IPS-18a (cell line): ENCODE data around the gene RBMS1.

Experiments used
- H3K27ac ChIP-seq: one replicate; pipeline ENCODE4 v1.5.1; 2013; ENCODE audit warnings: low read length
- H3K27me3 ChIP-seq: one replicate; pipeline ENCODE4 v1.6.1; 2013; ENCODE audit warnings: mild to moderate bottlenecking, low read length; ENCODE audit not compliant: control insufficient read depth, insufficient read depth
- H3K36me3 ChIP-seq: one replicate; pipeline ENCODE4 v1.6.1; 2013; ENCODE audit warnings: low read depth, low read length; ENCODE audit not compliant: control insufficient read depth
- H3K4me1 ChIP-seq: one replicate; pipeline ENCODE4 v1.6.1; 2013; ENCODE audit warnings: low read depth, low read length; ENCODE audit not compliant: control insufficient read depth
- H3K4me3 ChIP-seq: one replicate; pipeline ENCODE4 v1.5.1; 2013; ENCODE audit warnings: low read length
- H3K9ac ChIP-seq: one replicate; pipeline ENCODE4 v1.6.1; 2013; ENCODE audit warnings: mild to moderate bottlenecking, low read length, moderate library complexity
- H3K9me3 ChIP-seq: one replicate; pipeline ENCODE4 v1.6.1; 2013; ENCODE audit warnings: low read depth, low read length; ENCODE audit not compliant: control insufficient read depth

Gene RBMS1

DNA sequence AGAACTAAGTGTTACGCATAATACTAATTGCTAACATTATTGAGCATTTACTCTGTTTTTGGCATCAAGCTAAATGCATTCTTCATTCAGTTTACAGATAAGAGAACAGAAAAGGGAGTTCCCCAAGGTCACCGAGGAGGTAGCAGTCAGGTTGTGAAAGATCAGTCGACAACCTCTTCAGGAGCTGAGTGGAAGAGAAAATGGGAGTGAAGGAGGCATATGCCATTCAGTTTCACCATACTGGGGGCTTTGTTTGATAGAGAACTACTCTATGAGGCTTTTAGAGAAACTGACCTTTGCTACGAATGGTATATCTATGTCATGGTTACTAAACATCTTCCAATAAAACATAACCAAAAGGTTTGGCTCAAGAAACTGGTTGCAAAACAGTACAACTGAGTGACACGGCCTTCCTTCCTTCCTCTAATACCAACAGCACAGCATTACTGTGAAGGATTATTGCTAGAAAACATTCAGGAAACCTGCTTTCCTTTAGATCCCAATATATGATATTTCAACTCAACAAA is 112.1 kb downstream of the RBMS1 start:
- Histone ChIP-seq H3K4me1 (peaks cover 17% of the 10 kb centered on the region), H3K27me3 (no peaks in the 10 kb centered on the region), H3K9ac (no peak overlapping the region), H3K27ac (no peak overlapping the region), H3K36me3 (no peaks in the 10 kb centered on the region), H3K4me3 (no peak overlapping the region), H3K9me3 (no peaks in the 10 kb centered on the region)

DNA sequence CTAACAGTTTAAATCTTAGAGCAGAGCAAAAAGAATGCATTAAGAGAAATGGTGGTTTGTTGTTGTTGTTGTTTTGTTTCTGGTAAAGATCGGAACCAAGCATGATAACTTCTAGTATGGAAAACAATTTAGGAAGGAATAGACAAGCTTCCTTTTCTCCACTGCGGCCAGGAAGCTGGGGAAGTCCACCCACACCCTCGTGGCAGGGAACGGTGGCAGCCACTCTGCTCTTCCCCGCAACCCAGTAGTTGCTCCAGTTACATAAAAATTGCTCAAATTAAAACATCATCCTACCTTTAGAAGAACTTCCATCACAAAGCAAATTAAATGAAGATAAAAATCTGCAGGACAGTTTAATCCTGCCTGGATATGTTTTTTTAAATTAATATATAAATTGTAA is 113.0 kb downstream of the RBMS1 start:
- Histone ChIP-seq H3K27ac (no peak overlapping the region), H3K9ac (no peak overlapping the region), H3K4me3 (no peak overlapping the region), H3K9me3 (no peaks in the 10 kb centered on the region), H3K27me3 (no peaks in the 10 kb centered on the region), H3K36me3 (no peaks in the 10 kb centered on the region), H3K4me1 (peaks cover 25% of the 10 kb centered on the region)

DNA sequence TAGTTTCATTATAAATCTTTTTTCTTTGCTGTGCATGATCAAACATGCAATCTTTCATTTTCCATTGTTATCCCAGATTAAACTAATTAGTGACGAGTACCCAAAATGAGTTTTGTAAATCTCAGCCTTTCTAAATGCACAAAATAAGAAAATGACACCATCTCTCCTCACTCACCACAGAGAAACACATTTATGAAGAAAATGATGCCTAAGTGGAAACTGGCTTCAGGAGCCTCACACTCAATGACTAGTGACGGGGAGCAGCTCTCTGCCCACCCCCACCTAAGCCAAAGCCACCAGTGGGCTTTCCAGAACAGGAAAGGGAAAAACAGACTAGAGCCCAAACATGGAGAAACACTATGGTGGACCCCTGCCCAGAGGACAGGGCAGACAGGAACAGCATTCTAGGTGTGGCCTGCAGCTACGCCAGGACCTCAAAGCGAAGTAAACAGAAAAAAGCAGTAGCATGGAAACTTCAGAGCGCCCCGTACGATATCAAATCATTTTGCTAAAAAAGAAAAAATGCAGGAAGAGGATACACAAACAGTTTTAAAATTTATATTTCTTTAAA is 113.5 kb downstream of the RBMS1 start:
- no peak overlapping the region for H3K4me3 ChIP-seq
- no peaks in the 10 kb centered on the region for H3K9me3 ChIP-seq
- no peaks in the 10 kb centered on the region for H3K27me3 ChIP-seq
- no peak overlapping the region for H3K9ac ChIP-seq
- H3K27ac ChIP-seq: no peak overlapping the region
- H3K4me1 ChIP-seq: peaks cover 29% of the 10 kb centered on the region
- no peaks in the 10 kb centered on the region for H3K36me3 ChIP-seq

DNA sequence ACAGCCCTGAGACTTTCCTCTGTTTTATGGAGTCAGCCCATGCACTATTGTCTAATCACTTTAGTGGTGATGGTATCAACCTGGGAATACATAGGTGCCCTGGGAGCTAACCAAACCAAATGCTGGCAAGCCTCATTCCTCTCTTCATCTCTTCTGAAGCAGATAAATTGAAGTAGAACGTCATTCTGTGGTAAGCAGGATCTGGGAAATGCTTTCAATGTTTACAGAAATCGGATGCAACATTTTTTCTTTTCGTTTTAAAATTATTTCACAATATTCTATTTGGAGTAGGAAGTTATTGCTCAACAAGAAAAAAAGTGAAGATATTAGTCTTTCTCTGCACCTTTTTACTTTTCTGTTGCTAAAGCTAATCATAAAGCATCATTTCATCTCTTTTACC is 114.2 kb downstream of the RBMS1 start:
- H3K4me3 ChIP-seq: no peak overlapping the region
- H3K9me3 ChIP-seq: no peaks in the 10 kb centered on the region
- no peaks in the 10 kb centered on the region for H3K36me3 ChIP-seq
- no peaks in the 10 kb centered on the region for H3K27me3 ChIP-seq
- H3K9ac ChIP-seq: no peak overlapping the region
- H3K27ac ChIP-seq: no peak overlapping the region
- H3K4me1 ChIP-seq: peaks cover 29% of the 10 kb centered on the region

DNA sequence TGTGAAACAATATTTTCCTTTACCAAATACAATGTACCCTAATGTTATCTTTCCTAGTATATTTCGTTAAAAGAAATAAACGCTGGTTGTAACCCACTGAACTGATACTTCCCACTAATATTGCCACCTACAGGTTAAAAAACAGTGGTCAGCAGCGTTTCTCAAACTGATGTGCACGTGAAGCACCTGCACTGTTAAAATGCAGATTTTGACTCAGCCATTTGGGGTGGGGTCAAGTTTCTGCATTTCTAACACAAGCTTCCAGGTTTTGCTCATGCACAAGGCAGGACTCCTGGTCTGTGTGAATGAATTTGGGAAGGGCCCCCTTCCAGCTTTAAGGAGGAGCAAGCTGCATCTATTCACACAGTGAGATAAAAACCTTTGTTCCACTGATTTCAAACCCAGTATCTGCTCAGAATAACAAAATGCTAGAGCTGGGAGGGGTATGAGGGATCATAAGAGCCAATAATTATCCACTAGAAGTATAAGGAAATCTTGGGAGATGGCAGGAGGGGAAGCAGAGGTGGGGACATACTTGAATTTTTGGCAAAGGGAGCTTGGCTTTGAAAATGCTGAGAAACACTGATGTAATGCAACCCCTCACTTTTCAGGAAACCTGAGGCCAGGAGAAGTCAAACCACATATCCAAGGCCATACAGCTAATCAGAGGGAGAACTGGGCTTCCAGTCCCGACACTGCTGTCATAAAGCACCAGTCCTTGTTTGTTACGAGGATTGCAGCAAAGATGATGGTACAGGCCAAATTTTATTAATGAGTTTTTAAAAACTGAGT is 116.2 kb downstream of the RBMS1 start:
- no peak overlapping the region for H3K4me3 ChIP-seq
- no peak overlapping the region for H3K27ac ChIP-seq
- peaks cover 32% of the 10 kb centered on the region for H3K4me1 ChIP-seq

DNA sequence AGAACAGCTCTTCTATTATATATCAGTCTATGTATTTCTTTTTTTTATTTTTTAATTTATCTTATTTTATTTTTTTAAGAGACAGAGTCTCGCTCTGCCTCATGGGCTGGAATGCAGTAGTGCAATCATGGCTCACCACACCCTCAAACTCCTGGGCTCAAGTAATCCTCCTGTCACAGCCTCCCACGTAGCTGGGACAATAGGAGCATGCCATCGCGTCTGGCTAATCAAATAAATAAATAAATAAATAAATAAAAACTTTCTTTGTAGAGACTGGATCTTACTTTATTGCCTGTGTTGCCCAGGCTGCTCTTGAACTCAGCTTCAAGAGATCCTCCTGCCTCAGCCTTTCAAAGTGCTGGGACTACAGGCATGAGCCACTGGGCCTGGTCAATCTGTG is 117.0 kb downstream of the RBMS1 start:
- H3K9me3 ChIP-seq: no peaks in the 10 kb centered on the region
- H3K27me3 ChIP-seq: no peaks in the 10 kb centered on the region
- H3K27ac ChIP-seq: no peak overlapping the region
- no peaks in the 10 kb centered on the region for H3K36me3 ChIP-seq
- H3K9ac ChIP-seq: no peak overlapping the region
- no peak overlapping the region for H3K4me3 ChIP-seq
- peaks cover 36% of the 10 kb centered on the region for H3K4me1 ChIP-seq

More for the DNA sequence above, 116.2 kb downstream of the RBMS1 start:
- no peak overlapping the region for H3K9ac ChIP-seq
- H3K36me3 ChIP-seq: no peaks in the 10 kb centered on the region
- no peaks in the 10 kb centered on the region for H3K27me3 ChIP-seq
- H3K9me3 ChIP-seq: no peaks in the 10 kb centered on the region

DNA sequence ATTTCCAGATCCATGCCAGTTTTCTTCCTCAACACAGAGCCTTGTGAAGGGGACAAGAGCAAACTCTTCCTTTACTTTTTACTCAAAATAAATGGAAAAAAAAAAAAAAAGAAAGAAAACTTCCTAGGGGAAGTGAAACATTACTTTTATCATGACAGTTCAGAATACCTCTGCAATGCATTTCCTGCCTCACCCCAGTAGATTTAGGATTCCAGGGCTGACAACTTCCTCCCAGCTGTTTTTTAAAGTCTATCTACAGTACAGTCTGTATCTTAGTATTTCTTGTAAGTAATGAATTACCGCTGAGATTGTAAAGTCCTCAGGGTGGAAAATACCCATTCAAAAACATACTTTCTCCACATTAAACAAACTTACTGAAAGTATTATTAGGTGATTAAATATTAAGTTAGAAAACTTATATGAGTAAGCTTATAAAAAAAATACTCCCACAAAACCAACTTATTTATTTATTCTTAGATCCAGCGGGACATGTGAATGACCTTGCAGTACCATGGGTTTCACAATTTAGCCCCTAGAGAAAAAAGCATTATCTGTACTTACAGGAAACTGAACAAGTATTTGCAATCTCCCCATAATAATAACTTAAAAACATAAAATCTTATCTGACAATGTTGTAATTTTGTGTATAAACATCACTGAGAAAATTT is 117.7 kb downstream of the RBMS1 start:
- Histone ChIP-seq H3K4me1 (peaks cover 36% of the 10 kb centered on the region), H3K9me3 (no peaks in the 10 kb centered on the region), H3K36me3 (no peaks in the 10 kb centered on the region), H3K9ac (no peak overlapping the region), H3K27me3 (no peaks in the 10 kb centered on the region), H3K4me3 (no peak overlapping the region), H3K27ac (no peak overlapping the region)

DNA sequence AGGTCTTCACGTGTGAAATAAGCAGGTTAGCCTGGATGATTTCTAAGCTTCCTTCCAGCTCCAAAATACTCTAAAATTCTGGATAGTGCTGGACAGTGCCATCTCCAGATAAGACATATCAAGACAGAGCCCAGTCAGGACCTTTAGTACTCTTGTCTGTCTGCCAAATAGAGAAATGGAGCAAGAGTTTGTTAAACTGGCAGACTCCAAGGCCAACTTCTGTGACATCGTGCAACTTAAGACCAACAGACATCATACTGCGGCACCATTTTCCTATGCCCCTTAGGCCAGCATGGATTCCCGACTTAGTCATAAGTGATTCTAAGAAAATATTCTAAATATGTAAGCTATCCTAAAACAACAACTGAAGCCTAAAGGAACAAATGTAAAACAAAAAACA is 118.6 kb downstream of the RBMS1 start:
- no peaks in the 10 kb centered on the region for H3K27me3 ChIP-seq
- no peaks in the 10 kb centered on the region for H3K36me3 ChIP-seq
- no peak overlapping the region for H3K27ac ChIP-seq
- H3K4me3 ChIP-seq: no peak overlapping the region
- H3K9ac ChIP-seq: no peak overlapping the region
- H3K4me1 ChIP-seq: peaks cover 36% of the 10 kb centered on the region
- no peaks in the 10 kb centered on the region for H3K9me3 ChIP-seq

DNA sequence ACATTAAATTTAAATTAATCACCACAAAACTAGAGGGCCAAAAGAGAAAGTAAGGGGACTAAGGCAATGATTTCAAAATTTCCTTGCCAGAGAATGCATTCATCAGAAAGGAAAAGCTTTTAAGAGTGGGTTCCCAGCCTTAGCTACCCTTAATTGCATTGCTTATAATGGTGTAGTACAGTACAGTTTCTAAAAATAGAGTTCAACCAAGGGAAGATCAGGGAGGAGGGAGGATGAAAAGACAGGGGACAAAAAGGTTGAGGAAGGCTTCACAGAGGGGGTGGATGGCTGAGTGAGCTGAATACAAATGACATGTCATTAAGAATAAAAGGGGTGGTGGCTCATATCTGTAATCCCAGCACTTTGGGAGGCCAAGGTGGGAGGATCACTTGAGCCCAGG is 119.9 kb downstream of the RBMS1 start:
- H3K9ac ChIP-seq: no peak overlapping the region
- peaks cover 36% of the 10 kb centered on the region for H3K4me1 ChIP-seq
- no peak overlapping the region for H3K27ac ChIP-seq
- no peaks in the 10 kb centered on the region for H3K36me3 ChIP-seq
- no peaks in the 10 kb centered on the region for H3K9me3 ChIP-seq
- no peak overlapping the region for H3K4me3 ChIP-seq
- no peaks in the 10 kb centered on the region for H3K27me3 ChIP-seq

DNA sequence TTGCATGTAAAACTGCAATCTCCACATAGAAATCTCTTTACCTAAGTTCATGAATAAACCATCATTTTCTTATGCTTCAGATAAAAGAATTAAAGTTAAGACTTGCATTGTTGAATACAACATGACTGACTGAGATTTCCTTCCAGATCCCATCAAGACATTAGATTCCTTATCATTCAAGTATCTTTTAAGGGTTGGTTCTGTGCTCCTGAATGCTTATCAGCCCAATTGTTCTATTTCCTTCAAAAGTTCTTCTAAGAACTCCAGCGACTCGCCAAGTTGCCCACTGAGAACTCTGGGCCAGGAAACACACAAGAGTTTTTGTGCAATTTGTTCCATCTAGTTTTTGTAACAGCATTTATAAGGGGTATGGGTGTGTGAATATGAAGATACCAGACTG is 120.3 kb downstream of the RBMS1 start:
- Histone ChIP-seq H3K36me3 (no peaks in the 10 kb centered on the region), H3K9me3 (no peaks in the 10 kb centered on the region), H3K4me1 (peaks cover 37% of the 10 kb centered on the region), H3K27ac (no peak overlapping the region), H3K4me3 (no peak overlapping the region), H3K9ac (no peak overlapping the region), H3K27me3 (no peaks in the 10 kb centered on the region)

DNA sequence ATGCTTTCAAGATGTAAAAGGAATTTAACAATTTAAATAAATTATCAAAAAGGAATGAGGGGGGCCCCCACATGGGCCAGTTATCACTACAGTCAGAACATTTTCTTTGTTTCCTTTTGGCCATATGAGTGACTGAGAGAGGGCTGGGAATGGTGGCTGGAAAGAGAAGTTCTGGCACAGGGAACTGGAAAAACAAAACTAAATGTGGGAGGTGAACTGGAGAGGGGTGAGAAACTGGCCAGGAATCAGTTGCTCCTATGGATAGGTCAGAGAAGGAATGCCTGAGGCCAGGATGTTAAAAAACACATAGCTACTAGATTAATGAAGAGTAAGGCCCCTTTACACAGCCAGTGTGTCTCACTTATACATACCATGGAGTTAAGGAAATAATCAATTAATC is 121.0 kb downstream of the RBMS1 start:
- H3K4me1 ChIP-seq: peaks cover 38% of the 10 kb centered on the region
- no peaks in the 10 kb centered on the region for H3K9me3 ChIP-seq
- H3K27ac ChIP-seq: no peak overlapping the region
- no peak overlapping the region for H3K9ac ChIP-seq
- H3K36me3 ChIP-seq: no peaks in the 10 kb centered on the region
- no peak overlapping the region for H3K4me3 ChIP-seq
- H3K27me3 ChIP-seq: no peaks in the 10 kb centered on the region
